Mucosa of gallbladder (tissue), 1 donor: ENCODE measurements around the gene FARS2. TPM values are rescaled to one million over a fixed set of nuclear protein-coding genes. Genes with fewer than 3 reads are reported as not detected.

Experiments
- DNase-seq: peaks from one replicate; pipeline ENCODE4 v3.0.0-alpha.2; 2020; ENCODE audit warnings: low spot score
- total RNA-seq: library from RNA; stranded (reverse); gene quantifications from one replicate; pipeline ENCODE4 v1.2.1, GENCODE V29; 2021
- donor health status: DM: no; HTN: no; CAD: no.

The FARS2 gene
- total RNA-seq, 1 donor from 2014 or later, result 15.7 TPM

DNA sequence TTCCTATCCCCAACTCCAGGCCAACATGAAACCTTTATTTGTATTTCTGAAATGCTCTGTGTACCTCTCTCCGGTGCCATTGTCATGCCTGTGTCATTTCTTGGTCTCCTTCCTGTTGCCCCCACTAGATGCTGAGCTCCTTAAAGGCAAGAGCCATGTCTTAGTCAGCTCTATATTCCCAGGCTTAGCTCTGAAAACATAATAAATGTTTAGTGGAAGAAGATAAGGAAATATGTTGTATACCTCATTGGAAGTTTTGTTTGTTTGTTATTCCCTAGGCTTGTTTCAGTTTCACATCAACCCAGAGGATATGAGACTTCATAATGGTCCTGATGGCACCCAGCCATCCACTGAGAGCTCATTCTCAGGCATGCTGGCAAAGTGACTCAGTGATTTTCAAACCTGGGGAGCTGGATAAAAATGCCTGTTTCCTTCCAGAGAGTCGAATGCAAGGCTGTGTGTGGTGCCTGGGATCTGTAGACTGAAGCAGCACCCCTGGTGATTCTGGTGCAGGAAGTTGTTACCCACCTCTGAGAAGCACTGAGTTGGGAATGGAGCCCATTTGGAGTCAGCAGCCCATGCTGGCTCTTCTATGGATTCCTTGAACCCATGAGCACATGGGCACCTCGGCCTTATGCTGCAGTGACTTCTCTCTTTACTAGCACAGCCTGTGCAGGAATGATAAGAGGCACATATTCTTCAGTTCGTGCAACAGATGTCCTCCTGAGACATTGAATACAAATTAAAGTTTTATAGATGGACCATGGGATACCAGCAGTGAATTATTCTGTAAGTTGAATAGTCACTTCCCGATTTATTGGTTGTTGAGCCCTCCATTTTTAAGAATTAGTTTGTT, 205.2 kb downstream of the FARS2 start:
- DNase-seq, result no peak

DNA sequence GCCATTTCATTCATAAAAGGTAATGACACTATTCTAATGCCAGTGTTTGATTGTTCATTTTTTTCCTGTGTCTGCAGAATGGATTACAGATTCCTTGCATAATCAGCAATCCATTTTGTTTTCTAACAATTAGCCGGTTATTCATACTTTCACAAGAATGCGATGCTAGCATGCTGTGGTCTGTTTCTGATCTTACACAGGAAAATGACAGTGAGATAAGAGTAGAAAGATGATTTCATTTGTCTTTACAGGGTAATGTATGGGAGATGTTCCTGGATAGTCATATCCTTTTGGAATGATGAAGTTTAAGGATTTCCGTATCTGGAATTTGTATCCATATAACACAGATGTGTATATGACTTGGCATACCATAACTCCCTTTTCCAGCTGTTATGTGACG, 207.3 kb downstream of the FARS2 start:
- DNase-seq, result no peak

DNA sequence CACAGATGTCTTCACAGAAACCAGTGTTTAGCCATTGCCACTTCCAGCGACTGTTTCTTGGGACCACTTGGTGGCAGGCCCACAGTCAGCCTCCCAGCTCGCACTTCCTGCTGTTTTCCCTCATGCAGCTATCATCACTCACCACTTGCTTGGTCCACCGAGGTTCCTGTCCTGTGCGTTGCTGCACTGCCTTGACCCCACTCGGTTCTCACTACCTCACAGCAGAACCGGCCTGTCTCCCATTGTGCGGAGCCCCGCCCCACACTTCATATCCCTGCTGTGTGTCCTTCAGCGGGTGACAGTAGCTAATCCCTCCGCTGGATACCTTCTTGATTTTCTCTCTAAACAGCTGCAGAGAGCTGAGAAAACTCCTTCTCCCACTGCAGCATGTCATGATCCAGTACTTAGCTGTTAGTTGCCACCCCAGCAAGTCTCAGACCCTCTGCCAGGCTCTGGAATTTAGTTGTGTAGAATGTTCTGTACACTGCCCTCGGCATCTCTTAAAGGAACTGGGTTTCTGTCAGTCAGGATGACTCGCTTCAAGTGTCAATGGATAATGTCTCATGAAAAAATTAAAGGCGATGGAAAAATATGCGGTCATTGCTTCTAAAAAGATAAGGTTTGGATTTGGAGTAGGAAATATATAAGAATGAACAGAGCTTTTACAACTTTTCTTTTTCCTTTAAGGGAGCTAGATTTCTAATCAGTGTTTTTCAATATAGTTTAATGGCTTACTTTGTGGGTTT, 208.0 kb downstream of the FARS2 start:
- no peak for DNase-seq

DNA sequence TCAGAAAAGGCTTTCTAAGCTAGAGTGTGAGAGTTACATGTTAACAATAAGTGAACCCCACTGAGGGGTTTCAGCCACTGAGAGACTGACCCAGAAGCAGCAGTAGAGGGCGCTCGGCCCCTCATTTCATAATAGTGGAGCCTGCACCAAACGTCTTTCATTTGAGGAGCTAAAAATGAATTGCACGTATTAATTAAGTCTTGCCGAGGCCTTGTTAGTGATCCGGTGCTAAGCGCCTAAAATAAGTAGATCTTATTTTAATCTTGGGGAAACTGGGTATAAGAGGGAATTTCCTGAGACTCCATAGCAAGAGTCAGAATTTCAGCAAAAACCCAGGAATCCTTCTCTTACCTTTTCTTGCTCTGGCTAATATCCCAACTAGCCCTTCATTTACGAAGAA, 209.7 kb downstream of the FARS2 start:
- peak; percentile 38 for DNase-seq

DNA sequence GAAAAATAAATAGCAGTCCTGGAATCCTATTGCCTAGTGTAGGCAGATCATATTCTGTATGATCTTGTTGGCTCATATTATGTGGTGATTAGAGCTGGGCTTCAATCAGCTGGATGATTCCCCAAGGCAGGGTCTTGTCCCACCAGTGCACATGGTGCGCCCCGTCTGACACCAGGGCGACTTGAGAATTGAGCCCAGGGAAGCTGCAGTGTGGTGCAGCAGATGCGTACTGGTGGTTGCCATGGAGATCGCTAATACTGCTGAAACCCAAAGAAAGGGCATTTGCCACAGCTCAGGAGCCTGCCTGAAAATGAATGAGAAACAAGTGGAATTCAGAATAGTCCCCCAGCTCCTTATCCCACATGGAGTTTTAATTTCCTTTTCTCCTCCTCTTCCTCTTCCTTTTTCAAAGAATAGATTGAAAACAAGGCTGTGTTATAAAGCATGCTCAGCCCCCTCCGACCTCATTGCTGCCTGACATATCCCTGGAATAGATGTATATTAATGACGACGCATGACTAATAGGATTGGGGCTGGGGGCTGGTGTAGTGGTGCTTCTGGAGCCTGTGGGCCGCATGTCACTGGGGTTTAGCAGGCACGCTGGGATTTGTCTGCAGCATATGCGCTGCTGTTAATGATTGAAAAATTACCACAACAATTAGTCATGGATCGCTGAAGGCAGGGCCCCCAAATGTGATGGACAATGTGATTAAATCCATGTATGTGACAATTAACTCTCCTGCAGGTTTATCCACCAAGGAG, 210.5 kb downstream of the FARS2 start:
- DNase-seq, result no peak

DNA sequence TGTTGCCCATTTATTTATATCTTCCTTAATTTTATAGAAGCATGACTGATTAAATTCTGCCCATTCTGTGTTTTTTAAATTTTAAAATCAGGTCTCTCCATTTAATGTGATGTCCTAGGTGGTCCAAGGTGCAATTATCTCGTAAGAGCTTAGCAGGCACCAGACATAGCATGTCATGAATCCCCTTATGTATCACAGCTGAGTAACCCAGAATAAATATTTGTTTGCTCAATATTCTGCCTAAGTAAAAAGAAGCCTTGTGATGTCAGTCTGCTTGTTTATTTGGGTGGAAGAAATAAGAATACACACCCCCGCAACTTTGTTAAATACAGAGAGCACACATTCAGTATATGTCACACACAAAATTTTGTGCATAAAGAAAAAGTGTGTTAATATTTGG, 211.3 kb downstream of the FARS2 start:
- no peak for DNase-seq

DNA sequence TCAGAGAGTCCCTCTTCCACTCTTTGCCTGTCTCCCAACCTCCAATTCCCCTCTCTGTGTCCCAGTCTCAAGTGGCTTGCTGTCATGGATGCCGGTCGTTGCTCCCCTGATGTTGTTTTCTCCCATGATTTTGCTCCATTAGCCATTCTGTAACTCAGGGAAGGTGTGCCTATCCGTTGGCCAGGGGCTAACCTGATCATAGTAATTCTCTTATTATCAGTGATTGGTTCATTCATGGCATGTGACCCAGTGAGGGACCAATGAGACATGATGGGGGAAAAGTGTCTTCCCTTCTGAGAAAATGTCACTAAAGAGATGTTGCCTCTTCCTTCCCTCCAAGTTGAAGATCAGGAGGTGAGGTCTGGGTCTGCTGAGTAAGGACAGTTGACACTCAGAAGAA, 214.5 kb downstream of the FARS2 start:
- DNase-seq, result no peak

DNA sequence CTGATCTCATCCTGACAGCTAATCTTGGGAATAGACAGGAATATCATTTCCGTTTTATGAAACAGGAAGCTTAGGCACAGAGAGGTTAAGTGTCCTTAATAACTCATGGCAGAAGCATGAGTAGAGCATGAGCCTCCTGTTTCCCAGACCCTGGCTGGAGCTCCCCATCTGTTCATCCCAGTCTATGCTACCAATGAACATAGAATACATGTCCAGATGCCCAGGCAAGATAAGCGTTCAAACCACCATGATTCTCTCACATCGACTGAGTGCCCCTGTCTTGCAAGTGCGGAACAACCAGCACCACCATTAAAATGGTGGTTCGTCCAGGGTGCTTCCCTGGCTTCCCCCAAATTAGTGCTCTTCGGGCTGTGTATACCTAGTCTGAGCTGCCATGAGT, 217.1 kb downstream of the FARS2 start:
- DNase-seq, result no peak

DNA sequence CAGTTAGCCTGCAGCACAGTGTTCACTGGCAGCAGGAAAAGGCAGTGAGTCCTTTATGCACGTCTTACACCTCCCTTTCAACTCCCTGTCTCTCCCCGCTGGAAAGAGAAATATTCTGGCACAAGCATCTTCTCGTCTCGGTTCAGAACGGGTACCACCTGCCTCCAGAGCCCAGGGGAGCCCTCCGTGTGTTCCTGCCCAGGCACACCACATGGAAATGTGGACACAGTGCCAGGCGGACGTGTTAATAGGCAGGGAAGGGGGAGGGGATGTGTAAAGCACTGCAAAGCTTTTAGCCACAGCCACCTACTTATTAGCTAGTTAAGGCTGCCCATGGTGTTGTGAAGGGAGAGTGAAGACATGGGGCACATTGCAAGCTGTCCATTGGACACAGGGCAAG, 219.7 kb downstream of the FARS2 start:
- DNase-seq, result no peak

DNA sequence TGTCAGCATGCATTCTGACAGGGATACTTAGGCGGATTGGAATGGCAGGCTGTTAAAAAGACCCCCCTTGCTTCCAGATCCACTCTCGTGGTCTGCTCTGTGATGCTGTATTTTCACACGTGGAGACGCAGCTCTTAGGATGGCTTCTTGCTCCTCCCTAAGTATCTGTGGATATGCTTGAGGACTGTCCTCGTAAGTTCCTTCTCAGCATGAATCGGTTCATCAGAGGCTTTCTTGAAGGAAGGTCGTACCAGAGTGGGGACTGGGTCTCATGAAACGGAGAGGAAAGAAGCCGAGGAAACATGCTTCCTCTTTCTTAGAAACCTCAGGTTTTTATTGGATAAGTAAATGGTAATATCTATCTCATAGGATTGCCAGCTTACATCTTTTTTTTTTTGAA, 220.4 kb downstream of the FARS2 start:
- DNase-seq, result no peak

DNA sequence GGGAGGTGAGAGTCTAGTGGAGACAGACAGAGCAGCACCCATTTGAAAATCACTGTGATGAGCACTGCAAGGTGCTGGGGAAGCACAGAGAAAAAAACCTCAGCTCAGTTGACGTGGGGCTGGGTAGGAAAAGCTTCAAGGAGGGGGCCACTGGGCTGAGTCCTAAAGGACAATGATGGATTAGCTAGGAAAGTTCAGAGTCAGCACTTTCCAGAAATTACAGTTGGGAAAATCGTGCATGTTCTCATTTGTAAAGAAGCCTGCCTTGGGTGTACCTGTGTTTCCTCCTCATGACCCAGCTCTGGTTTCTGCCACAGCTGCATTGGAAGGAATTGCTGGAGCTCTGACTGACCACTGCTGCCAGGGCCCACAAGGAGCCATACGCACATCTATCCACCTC, 221.3 kb downstream of the FARS2 start:
- DNase-seq, result no peak

DNA sequence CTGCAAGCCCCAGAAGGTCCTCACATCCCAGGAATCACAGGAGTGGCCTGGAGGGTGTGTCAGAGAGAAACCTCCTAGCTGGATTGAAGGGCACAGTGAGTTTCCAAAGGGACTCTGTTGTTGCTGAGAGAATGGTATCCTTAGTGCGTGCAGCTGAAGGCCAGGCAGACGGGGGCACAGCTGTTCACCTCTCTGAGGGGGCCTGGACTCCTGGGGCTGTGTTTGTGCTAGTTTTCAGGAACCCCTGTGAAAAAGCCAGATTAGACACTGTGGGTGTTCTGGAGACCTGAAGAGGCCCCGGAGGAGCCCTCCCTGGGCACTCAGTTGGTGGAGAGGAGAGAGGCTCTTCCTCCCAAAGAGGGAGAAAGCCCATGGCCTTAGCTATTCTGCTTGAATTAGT, 223.4 kb downstream of the FARS2 start:
- DNase-seq, result no peak

DNA sequence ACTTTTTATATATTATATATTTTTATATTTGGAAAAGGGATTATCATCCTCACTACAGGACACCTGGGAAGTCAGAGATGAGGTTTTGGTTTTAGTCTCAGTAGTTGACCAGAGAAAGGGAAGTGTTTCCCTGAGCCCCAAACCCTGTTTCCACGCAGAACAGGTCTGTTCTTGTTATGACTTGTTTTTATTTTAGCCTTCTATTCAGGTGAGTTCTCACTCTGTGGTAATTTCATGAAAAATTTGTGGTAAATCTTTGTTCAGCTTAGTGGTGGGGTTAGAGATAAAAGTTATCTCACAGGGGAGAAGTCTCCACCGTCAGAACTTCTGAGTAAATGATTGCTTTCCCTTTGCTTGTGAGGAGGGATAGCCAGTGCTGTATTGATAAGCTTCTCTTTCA, 224.9 kb downstream of the FARS2 start:
- DNase-seq, result no peak

DNA sequence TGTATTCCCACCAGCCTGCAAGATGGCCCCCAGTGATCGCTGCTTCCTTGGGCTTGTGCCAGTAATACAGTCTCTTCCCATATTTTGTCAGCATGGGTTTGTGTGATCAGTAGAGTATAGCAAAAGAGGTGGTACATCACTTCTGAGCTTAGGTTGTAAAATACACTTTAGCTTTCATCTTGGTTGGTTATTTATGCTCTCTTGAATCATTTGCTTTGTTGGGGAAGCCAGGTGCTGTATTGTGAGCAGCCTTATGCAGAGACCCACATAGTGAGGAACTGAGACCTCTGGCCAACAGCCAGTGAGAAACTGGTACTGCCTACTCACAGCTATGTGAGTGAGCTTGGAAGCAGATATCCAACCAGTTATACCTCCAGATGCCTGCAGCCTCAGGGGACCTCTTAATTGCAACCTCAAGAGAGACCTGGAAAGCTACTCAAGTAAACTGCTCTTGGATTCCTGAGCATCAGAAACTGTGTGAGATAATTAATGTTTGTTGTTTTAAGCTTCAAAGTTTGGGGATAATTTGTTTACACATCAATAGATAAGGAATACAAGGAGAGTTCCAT, 229.3 kb downstream of the FARS2 start:
- no peak for DNase-seq

DNA sequence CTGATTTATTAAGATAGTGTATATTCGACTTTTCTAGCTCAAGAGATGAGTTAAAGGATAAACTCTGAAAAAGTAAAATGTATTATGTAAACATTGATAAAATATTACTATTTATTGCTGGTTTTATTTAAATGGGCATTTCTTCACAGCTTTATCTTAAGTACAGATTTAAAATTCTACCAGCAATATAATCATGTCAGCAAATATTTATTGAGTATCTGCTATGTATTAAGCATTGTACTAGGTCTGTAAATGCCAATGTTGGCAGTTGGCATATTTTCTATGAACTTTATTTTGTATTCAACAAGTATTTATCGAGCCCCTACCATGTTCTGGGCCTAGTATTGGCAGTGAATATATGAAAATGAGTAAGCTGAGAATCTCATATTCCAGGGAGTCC, 231.0 kb downstream of the FARS2 start:
- DNase-seq, result no peak

DNA sequence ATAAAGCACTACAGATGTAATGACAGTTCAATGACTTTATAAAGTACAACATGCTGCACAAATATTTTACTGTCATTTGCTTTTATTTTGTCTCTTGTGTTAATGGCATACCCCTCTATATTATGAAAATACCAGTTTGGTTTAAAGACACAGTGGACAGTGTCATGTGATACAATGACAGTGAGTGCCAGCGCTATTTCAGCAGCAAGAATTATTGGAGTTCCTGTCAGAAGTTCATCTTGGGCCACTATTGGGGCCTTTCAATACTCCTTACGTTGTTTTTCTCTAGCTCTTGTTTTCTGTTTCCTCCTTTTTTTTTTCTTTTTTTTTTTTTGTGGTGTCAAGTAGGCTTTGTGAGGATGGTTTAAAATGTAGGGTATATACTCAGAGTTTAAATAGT, 232.5 kb downstream of the FARS2 start:
- no peak for DNase-seq

DNA sequence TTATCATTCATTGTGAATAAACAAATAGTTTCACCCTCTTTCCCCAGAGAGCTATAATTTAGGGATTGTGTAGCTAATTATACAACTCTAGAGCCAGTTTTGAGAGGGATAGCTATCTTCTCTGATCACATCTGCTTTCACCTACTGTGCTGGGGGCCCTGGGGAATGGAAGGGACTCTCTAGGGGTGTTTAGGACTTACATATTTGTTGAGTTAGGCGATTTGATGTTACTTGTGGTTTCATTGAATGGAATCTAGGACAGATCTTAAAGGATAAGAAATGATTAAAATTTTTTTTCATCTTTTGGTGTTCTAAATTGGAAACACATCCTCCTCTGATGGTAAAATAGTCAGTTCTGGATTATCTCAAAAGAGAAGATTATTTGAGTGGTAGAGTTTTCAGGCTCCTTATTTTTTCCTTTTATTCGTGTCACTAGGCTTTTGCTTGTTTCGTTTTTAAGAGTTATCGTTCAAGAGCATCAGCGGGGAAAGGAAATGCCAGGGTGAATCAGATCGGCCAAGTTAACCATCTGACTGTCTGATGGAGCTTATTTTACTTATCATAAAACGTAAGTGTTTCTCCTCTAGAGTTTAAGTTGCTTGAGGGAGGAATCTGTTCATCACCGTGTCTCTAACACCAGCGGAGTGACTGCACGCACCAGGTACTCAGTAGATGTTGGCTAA, 236.7 kb downstream of the FARS2 start:
- DNase-seq, result no peak

DNA sequence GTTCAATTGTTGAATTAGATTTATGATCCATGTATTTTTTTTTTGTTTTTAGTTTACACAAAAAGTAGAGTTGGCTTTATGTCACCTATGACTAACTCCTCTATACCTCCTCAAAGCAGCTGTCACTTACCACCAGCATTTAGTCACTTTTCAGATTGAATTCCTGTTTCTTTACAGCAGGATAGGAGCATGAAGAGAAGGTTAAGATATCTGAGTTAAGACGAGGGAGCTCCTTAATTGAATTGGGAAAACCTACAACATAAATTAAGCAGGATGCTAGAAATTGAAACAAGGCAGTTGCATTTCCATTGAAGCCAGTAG, 237.2 kb downstream of the FARS2 start:
- no peak for DNase-seq

DNA sequence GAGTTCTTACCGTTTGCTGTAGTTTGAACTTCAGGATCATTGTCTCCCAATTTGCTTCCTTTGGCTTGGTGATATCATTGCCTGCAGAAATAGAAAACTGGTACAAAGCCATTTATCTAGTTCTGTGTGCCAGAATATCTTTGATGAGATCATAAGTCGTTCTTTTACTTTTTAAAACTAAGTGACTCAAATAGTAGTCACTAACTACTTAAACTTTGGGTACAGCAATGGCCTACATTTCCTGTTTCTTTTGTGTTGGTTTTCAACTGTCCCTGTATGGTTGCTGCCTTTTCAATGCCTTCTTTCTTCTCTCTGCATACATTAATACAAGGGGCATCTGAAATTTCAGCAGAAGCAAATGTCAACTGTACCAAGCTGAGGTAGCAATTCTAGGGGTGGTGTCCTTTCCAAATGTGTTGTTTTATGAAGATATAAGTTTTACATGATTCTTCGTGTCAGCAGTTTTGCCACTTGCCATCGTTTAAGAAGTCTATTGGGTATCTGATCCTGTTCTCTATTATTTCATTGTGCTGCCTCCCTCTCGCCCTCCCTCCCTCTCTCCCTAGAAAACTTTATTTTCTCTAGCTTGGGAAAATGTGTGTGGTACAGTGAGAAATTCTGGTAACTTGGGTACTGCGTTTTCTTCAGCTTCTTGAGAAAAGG, 238.5 kb downstream of the FARS2 start:
- no peak for DNase-seq

DNA sequence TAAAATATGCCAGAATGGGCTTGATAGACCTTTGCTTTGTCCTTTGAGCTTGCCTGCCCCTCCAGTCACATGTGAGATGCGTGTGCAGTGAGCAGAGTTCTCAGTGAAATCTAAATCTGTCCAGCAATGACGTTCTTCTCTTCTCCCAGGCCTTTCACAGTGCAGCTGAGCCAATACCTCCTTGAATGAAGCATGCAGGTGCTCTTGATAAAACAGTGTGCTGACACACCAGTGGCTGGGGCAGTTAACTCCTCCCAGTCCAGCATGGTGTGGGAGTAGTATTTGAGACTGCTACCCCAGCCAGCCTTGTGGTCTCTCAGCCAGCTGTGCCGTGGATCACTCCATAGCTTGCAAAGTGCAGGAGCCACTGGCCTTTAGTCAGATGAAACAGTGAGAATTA, 240.5 kb downstream of the FARS2 start:
- no peak for DNase-seq

DNA sequence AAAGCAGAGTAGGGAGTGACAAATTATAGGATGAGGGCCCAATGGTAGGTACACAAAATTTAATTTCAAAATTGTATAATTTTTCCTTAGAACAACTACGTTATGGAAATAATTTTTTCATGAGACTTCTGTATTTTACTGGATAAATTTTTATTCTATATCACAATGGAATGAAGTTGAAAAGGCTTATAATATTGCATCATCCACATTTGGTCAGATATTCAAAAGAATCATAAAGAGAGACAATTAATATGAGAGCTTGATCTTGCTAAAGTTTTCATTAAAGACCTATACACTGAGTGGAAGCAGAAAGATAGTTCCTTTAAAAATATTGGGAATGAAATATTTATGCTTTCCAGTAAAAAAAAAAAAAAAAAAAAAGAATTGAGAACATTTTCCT, 242.8 kb downstream of the FARS2 start:
- DNase-seq, result no peak
